ENCODE measurements around the gene SALL3.

SALL3 gene

DNA sequence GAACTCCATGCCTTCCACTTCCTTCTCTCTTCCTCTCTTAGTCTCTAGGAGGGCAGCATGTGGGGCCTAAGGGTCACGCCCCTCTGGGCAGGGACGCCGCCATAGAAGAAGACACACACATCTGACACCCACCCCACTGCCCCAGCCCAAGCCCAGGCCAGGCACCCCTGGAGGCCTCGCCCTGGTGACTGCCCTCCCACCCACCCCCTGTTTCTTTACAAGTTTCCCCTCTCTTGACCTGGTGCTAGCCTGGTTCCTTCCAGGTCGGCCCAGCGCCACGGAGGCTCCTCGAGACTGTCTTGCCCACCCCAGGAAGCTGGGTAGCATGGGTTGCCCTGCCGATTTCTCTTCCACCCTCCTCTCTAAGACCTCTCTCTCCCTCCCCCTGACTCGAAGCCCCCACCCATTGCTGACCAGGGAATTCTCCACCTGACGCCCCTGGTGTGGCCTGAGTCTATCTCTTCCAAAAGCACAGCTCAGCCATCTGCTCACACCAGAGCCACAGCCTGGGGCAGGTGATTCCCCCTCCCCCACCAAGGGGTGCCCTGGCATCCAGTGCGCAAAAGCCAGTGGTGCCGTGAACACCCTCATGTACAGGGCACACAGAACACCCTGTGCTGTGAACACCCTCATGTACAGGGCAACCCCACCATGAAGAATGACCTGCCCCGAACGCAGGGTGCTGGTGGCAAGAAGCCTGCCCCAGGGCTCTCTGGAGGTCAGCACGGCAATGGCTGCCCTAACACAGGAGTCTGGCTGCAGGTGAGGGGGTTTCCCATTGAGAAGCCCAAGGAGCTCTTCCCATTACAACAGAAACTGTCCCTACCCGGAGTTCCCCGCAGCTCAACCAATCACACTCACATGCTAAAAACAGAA, 13.5 kb upstream of the SALL3 start:
- DNase-seq (ENCODE audit: low read depth), result no peak

DNA sequence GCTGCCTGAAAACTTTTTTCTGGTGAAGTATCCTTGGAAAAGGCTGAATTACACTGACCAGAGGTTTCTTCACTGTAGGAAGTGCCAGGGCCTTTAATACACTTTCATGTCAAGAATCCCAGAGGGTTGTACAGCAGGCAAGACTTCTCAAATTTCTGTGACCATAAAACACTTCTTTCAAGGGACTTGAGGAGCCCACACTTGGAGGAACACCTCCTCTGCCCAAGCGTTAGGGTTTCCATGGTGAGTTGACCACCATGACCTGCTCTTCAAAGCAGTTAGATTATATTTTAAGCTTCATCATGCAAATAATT, 12.9 kb upstream of the SALL3 start:
- no peak for DNase-seq (ENCODE audit: low read depth)

DNA sequence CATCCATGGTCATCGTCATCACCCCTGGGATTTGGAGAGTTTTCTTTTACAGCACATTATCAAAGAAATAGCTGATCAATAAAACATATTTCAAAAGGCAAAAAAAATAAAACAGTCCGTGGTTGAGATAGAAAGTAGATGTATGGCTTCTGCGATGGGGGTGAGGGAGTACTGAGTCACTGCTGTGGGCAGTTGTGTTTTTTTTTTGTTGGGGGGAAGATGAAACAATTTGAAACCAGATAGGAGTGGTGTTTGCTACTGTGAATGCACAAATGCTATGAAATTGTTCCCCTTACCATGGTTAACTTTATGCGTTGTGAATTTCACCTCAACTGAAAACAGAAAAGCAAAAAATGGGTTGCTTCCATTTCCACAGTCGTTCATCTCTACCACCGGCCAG, 11.9 kb upstream of the SALL3 start:
- DNase-seq (ENCODE audit: low read depth), result no peak

DNA sequence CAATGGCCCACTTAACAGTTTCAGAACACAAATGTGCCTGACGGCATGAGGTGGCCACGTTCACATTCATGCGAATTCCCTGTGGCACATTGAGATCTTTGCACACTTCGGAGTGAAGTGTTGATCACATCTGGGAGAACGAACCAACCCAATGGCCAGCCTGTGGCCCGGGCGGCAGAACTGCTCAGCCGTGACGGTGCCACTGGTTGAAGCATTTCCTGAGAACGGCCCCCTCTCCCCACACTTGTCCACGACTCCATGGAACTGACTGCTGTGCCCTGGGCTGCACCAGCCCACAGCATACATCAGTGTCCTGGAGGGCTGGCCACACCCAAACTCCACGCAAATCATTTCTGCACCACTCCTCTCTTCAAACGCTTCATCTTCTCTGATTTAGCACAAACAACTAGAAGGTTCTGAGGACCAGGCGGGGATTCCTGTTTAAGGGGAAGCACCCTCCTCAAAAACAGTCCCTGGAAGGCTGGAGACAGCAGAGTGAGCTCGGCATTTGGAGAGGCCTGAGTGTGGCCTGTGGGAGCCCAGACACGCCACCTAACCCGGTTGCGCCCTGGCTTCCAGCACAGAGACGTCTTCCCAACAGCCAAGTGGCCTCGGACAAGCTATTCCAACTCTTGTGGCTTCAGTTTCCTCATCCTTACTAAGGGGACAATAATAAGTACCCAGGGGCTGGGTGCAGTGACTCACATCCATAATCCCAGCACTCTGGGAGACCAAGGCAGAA, 9.9 kb upstream of the SALL3 start:
- no peak for DNase-seq (ENCODE audit: low read depth)

DNA sequence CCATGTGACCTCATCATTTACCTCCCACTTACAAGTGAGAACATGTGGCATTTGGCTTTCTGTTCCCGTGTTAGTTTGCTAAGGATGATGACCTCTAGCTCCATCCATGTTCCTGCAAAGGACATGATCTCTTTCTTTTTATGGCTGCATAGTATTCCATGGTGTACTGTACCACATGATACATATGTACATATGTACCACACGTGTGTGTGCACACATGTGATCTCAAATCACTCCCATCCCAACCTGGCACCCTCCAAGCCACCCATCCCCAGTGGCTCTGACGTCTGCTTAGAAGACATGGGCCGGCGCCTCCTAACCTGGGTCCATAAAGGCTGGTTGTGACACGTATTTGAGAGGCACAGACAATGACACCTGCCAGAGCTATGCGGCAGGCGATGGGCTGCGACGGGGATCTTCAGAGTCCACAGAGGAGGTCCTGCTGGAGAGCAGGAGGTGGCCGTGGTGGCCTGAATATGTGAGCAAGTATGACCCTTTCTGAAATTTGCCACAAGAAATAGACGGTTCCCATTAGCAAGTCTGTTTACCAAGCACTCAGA, 8.8 kb upstream of the SALL3 start:
- DNase-seq (ENCODE audit: low read depth), result no peak

DNA sequence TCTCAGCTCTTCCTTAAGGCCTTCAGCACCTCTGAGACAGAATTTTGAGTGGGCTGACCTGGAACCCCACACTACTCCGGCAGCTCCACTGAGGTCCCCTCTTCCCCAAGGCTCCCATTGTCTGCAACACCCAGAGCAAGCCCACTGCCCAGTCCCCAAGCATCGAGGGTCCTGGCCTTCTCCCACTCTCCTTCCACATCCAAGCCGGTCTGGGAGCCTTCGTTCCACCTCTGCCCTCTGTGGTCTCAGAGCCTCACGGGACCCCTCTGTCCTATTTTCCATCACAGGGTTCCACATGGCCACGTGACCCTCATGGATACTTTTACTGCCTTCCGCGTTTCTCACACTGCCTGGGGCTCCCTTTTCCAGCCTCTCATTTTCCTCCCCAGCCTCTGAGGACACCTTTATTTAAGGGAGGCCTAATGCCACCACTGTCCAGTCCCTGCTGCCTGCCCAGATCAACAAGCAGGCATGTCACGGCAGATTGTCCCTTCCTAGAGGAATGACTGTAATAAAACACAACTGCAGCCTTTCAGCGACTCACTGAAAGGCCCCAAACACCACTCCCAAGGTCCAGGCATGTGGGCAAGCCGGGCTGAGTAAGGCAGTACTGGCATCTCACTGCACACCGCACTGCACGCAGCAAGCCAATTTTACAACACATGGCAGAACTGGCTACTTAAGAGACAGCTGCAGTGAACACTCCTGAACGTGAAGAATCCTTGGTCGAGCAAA, 7.9 kb upstream of the SALL3 start:
- DNase-seq (ENCODE audit: low read depth), result no peak

DNA sequence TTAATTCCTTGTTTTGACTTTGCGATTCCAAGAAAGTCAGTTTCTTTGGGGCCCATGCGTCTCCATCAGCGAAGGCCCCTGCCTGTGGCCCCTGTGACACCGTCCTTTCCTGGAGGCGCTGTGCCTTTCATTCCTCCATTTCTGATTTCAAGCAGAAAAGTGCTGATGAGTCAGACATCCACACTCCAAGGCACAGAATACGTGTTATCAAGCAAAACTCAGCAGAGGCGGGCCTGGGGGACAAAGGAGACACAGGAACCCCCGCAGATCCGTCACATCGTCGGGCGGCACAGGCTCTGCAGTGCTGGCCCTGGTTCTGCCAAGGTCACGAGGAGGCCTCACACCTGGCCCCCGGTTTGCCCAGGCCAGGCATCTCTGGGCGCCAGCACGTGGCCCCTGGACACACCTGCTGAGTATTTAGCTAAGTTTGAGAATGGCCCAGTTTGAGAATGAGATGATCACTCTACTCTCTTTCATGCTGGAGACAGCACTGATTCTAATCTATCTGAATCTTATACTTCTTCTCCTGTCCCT, 7.2 kb upstream of the SALL3 start:
- DNase-seq (ENCODE audit: low read depth), result no peak

DNA sequence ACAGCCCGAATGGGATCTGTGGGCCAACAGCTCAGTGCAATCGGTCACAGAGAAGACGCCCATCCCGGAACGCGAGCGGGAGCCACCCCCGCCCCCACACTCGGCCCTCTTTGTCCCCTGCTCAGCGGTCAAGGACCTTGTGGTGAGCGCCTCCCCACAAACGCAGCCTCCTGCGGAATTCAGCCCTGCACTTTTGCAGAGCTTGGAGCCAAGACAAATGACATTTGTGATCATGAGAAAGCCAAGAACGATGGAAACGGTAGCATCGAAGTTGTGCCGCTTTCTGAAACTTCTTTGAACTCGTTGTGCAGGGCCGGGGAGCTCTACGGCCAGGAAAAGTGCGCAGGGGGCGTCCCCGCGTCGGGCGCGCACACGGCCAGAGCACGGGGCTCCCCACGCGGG, 6.7 kb upstream of the SALL3 start:
- no peak for DNase-seq (ENCODE audit: low read depth)

DNA sequence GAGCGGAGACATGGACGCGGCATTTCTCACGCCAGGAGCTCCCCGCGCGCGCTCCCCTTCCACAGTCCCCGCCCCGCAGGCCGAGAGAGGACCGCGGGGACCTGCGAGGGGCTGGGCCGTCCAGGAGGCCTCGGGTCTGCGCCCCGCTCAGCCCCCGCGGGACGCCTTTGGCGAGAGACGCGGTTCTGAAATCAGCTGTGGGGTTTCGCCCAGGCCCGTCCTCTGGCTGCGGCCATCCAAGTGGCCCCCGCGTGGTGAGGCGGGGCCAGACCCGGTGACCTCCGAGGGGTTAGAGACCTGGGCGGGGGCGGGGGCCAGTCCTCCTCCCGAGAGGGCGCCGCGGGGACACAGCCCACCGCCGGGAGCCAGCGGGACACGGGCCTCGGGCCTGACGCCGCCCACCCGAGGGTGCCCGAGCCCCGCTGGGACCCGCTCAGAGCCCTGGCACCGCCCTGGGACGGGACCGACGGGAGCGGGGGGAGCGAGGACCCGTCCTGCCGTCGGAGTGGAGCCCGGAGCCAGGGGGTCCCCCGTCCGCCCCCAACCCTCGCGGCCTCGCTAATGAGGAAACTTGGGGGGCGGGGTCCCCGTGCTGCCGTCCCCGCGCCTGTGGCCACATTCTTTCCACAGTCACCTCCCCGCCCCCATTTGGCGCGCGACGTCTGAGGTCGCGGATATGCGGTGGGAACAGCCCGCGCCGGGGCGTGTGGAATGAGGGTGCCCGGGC, 6.1 kb upstream of the SALL3 start:
- no peak for DNase-seq (ENCODE audit: low read depth)

DNA sequence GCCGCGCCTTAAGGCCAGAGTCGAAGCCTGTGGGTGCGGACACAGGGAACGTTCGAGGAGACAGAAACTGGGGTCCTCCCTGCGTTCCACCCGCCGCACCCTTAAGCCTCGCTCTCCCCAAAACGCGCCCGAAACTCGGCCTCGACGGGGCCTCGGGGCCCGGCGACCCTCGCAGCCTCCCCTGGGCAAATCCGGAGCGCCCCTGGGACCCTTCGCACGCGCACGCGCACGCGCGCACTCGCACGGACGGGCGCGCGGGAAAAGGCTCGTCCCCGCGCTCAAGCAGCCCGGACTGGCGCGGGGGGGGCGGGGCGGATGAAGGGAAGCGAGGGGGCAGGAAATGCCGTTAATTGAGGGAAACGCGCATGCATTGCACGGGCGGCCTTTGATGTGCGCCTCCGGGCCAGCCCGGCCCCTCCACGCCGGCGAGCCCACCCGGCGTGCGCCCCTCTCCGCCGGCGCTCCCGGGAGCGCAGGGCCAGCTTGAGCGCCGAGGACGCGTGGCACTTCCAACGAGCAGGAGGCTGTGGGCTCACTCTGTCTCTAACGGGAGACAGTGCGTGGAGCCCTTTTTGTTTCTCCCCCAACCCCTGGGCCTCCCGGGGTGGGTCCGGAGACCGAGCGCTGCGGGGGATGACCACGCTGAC, 5.4 kb upstream of the SALL3 start:
- no peak for DNase-seq (ENCODE audit: low read depth)

DNA sequence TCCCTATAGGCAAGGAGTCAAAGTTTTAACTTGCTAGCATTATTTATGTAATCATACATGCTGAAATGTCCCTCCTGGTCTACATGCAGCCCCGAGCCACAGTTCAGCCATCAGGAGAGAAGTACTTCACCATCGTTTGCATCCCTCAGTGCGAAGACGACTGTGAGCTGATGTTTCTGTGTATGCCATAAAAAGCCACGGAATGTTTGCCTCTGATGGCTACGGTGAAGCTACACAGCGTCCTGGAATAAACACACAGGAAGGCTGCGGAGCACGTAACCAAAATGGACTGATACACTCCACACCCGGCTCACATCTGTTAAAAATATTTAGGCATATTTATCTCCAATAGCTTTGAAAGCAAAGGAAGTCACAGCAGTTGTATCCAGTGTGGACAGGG, 4.3 kb upstream of the SALL3 start:
- DNase-seq (ENCODE audit: low read depth), result no peak

DNA sequence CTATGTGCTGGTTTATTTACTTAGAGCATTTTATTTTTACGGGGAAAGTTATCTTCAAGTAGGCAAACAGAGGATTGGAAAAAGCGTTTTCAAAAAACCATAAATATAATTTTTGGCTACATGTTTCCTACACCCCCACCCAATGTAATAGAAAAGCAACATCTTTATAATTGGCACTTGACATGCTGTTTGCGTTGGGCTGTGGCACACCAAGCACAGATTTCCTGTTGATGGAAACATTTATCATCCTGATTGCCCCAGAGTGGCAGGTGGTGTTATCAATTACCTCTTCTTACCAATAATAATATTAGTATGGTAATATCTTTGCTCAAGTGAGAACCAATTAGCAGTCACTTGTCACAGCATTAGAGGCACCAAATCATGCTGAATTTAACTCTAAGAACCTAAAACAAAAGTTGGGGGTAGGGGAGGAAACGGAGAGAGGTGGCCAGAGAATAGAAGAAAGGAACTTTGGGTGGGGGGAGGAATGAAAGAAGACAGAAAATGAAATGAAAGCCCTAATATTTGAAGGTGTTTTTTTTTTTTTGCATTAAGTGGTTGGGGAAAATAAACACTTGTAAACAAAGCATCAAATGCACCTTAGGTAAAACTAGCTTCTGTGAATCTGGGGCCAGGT, 3.8 kb upstream of the SALL3 start:
- no peak for DNase-seq (ENCODE audit: low read depth)

DNA sequence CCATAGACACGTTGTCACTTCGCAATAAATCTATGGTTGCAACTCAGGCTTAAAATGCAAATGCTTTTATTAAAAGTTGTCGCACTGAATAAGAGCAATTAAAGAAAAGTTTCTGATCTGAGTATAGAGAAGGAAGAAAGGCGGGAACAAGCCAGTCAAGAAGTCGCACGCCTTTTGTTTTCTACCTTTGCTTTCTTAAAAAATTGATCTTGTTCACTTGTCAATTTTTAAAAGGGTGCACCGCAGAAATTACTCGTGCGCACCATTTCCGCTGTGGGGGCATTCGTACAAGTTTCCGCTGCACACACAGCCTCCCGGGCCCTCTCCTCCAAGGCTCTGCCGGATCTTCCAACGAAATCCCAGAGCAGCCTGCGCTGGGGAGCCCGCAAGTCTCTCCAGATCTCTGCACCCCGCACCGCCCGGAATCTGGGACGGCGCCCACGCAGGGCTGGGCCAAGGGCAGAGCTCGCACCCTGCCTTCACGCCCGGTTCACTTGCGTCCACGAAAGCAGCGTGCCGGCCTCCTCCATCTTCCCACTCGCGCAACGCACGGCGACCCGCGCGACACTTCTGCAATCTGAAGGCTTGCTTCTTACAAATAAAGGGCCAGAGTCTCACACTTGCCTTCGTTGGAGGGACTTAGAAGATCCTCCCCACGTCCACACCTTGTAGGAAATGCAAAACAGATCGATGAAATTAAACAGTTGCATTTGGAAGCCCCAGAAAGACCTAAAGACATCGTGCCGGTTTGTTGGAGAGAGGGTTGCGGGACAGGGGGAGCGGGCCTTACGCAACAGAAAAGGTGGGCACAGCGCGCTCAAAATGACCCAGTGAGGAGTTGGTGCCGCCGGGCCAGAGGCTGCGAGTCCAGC, 2.6 kb upstream of the SALL3 start:
- DNase-seq (ENCODE audit: low read depth), result no peak

DNA sequence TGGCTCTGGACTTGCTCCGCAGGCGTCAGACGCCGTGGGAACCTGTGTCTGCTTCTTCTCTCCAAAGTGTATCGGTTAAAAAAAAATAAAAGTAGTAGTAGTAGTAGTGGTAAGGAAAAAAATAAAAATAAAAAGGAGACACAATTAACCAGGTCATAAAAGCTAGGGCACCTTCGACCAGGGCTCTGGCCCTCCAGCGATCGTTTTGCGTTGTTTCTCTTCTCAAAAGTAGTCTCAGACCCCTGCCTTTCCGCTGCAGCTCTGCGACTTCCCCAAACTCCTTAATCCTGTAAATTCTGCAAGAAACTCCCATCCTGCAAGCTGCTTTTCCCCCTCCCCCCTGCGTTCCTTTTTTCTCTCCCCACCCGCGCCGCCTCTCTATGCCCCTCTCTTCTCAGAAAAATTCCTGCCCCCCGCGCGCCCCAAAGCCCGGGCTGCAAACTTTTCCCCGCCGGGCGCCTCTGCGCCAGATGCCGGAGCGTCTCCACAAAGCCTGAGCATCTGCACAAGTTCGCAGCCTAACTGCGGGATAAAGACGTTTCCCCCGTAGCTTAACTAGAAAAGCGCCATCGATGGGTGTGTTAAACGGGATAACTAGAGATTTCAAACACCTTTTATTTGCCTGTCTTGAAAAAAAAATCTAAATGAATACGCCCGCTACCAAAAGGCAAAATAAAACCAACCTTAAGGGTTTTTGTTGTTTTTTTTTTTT, 1.8 kb upstream of the SALL3 start:
- no peak for DNase-seq (ENCODE audit: low read depth)

DNA sequence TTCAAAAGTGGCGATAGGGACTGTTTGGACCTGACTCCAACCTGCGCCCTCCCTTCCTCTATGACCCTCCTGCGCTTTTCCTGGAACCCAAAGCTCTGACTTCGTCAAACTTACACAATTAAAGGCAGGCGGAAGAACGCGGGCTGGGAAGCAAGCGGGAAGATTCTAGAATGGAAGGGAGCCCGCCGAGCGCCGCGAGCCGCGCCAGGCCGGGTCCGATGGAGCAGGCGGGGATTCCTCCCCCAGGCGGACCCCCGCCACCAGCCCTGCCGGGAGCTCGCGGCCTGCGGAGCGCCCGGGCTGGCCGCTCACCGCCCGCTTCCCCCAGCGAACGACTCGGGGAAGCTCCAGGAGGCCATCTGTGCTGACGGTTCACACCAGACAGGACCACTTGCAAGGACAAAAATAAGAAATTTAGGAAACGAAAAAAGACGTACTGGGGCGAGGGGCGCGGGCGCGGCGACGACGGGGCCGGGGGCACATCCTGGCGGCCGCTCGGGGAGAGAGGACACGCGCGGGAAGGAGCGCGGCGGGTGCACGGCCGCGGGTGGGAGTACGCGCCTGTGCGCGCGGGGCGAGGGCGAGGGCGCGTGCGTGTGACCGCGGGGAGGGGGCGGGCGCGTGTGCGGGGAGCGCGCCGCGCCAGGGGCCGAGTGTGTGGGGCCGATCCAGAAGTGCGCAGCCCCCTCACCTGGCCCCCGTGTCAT, 1.1 kb upstream of the SALL3 start:
- DNase-seq (ENCODE audit: low read depth), result no peak

DNA sequence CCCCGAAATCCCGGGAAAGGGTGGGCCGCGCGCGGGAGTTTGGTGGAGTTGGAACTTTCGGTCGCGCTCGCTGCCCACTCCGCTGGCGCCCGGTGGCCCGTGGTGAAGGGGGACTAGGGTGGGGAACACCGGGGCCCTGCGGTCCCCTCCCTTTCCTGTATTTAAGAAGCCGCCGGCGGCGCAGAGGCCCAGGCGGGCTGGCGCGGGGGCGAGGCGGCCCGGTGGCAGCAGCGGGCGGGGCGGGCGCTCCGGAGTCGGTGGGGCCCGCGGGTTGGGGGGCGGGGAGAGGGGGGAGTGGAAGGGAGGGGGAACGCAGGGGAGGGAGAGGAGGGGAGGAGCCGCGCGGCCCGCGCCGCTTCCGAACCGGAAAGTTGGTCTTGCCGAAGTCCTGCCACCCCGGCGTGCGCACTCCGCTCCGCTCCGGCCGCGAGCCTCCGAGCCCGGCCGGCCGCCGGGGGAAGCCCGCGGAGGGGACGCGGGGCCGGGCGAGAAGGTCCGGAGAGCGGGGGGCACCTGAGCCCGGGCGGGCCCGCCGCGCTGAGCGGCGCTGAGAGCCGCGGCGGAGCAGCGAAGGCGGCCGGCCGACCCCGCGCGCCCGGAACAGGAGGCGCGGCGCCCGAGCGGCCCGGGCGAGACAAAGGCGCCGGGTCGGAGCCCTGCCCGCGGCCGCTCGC, 425 bp upstream of the SALL3 start:
- no peak for DNase-seq (ENCODE audit: low read depth)

DNA sequence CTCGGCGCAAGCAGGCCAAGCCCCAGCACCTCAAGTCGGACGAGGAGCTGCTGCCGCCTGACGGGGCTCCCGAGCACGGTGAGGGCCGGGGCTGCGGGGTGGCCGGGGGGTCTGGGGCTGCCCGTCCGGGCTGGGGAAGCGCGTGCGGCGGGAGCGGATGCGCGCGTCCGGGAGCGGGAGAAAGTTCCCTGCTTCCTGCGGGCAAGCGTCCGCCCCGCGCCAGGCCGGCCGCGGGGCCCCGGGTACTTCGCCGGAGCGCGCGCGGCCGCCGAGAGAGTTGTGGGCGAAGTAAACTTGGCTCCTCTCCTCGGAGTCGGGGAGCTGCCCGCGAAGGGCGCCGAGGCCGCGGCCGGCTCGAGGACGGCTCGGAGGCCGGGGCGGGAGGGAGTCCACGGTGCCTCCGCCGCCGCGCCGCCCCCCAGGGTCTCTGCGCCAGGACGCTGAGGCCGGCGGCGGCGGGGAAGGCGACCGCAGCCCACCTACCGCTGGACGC, 707 bp downstream of the SALL3 start:
- no peak for DNase-seq (ENCODE audit: low read depth)
